ENCODE data around the gene TK1. TPM values are rescaled to one million over a fixed set of nuclear protein-coding genes. Genes with fewer than 3 reads are reported as not detected.

TK1 gene
- total RNA-seq, 2 donors from 2014 or later = 81.0 to 97.4 TPM

DNA sequence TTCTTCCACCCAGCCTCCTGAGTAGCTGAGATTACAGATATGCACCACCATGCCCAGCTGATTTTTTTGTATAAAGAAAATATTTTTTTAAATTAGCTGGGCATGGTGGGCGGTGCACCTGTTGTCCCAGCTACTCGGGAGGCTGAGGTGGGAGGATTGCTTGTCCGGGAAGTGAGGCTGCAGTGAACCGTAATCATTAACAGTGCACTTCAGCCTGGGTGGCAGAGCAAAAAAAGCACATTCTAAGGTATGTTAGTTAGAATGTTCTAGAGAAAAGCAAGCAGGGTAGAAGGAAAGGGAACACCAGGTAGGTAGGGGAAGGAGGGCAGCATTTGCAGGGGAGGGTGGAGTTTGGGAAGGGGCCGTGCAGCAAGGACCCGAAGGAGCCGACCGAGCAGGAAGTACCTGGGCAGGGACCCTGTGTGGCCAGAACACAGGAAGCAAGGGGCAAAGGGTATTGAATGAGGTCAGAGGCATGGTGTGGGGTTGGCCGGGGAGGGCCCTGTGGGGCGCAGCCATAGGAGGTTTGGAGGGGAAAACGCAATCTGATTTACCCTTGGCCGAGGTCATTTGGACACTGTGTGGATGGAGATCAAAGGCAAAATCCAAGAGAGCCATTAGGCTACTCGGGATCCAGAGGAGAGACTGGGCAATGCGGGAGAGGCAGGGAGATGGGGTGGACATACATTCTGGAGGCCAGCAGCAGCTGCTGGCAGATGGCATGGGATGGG is 38.4 kb downstream of the TK1 start:
- Mint-ChIP-seq H3K27me3 (ENCODE audit: insufficient read depth) (peaks cover under 1% of the 10 kb centered on the region), H3K9me3 (no peaks in the 10 kb centered on the region), H3K36me3 (ENCODE audit: low read depth) (no peaks in the 10 kb centered on the region), H3K27ac (peak overlapping the region; percentile 15), H3K4me1 (peaks cover 4% of the 10 kb centered on the region), H3K4me3 (no peak overlapping the region)
- Histone ChIP-seq H3K36me3 (ENCODE audit: control insufficient read depth, insufficient read depth, low read length) (no peaks in the 10 kb centered on the region), H3K4me1 (ENCODE audit: control insufficient read depth, insufficient read depth, low read length) (no peaks in the 10 kb centered on the region), H3K9me3 (ENCODE audit: control insufficient read depth, low read length) (no peaks in the 10 kb centered on the region), H3K9ac (ENCODE audit: extremely low read depth, low read length, poor library complexity, severe bottlenecking) (no peak overlapping the region), H3K4me3 (ENCODE audit: low read length) (no peak overlapping the region), H3K27me3 (ENCODE audit: control insufficient read depth, insufficient read depth, low read length, poor library complexity, severe bottlenecking) (no peaks in the 10 kb centered on the region), H3K27ac (ENCODE audit: low read depth, low read length) (no peak overlapping the region)
- TF ChIP-seq, protein P1, sequence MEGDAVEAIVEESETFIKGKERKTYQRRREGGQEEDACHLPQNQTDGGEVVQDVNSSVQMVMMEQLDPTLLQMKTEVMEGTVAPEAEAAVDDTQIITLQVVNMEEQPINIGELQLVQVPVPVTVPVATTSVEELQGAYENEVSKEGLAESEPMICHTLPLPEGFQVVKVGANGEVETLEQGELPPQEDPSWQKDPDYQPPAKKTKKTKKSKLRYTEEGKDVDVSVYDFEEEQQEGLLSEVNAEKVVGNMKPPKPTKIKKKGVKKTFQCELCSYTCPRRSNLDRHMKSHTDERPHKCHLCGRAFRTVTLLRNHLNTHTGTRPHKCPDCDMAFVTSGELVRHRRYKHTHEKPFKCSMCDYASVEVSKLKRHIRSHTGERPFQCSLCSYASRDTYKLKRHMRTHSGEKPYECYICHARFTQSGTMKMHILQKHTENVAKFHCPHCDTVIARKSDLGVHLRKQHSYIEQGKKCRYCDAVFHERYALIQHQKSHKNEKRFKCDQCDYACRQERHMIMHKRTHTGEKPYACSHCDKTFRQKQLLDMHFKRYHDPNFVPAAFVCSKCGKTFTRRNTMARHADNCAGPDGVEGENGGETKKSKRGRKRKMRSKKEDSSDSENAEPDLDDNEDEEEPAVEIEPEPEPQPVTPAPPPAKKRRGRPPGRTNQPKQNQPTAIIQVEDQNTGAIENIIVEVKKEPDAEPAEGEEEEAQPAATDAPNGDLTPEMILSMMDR (conservative IDR thresholded peaks at IDR 0.05) = no peak
- 88 to 93% methylated on average over 9 to 14 of the region's 14 CpGs for WGBS, 2 experiments (ENCODE audit: insufficient coverage in 1 of 2, insufficient read length in 1 of 2)
- DNase-seq = no peak

DNA sequence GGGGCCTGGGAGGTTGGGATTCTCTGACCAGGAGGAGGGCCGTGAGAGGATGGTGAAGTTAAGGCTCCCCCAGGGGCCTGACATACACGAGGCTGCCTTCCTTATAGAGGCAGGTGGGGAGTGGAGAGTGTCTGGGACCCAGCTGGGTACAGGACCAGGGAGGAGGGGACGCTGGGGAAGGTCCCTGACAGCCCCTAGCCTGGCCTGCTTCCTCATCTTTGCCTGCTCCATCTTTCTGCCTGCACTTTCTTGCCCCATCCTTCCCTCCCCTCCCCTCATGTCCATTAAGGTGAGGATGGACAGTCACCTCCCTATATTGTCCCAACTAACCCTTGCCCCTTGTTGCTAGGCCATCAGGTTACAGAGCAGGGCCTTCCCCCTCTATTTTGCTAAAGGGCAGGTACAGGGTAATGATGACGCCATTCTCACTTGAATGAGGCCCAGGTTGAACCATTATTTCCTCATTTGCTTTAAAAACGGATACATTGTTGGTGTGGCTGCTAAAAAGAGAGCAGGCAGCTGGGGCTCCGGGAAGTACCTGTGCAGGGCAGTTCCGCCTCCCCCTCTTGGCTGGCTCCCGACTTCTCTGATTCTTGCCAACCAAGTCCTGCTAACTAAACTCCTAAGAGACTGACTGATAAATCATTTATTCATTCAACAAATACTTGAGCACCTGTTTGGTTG is 39.4 kb downstream of the TK1 start:
- H3K9me3 ChIP-seq (ENCODE audit: control insufficient read depth, low read length) = no peaks in the 10 kb centered on the region
- Mint-ChIP-seq H3K9me3 (no peaks in the 10 kb centered on the region), H3K27me3 (ENCODE audit: insufficient read depth) (peaks cover 6% of the 10 kb centered on the region), H3K27ac (no peak overlapping the region), H3K4me1 (peaks cover 4% of the 10 kb centered on the region), H3K4me3 (no peak overlapping the region), H3K36me3 (ENCODE audit: low read depth) (no peaks in the 10 kb centered on the region)
- 80 to 94% methylated on average over 3 to 8 of the region's 8 CpGs for WGBS, 2 experiments (ENCODE audit: insufficient coverage in 1 of 2, insufficient read length in 1 of 2)
- H3K27ac ChIP-seq (ENCODE audit: low read depth, low read length) = no peak overlapping the region
- no peak for DNase-seq
- no peaks in the 10 kb centered on the region for H3K36me3 ChIP-seq (ENCODE audit: control insufficient read depth, insufficient read depth, low read length)
- H3K4me1 ChIP-seq (ENCODE audit: control insufficient read depth, insufficient read depth, low read length) = no peaks in the 10 kb centered on the region
- H3K9ac ChIP-seq (ENCODE audit: extremely low read depth, low read length, poor library complexity, severe bottlenecking) = no peak overlapping the region
- TF ChIP-seq, protein P1 (conservative IDR thresholded peaks at IDR 0.05) = no peak
- no peak overlapping the region for H3K4me3 ChIP-seq (ENCODE audit: low read length)
- no peaks in the 10 kb centered on the region for H3K27me3 ChIP-seq (ENCODE audit: control insufficient read depth, insufficient read depth, low read length, poor library complexity, severe bottlenecking)

DNA sequence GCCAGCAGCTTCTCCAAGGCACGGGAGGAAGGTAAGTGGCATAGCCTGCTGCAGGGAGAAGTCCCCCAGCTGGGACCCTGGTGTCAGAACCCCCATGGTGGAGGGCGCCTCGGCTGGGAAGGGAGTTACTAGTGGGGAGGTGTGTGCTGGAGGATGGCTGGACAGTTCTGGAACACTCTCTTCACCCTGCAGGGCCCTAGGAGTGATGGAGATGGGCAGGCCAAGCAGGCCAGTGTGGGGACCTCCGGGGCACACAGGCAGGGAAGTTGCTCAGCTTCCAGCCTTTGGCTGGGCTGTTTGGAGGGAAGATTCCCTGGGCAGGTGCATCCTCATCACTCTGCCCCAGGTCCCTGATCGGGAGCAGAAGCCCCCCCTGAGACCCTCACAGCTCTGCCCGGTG is 40.0 kb downstream of the TK1 start:
- no peak overlapping the region for H3K27ac ChIP-seq (ENCODE audit: low read depth, low read length)
- no peaks in the 10 kb centered on the region for H3K4me1 ChIP-seq (ENCODE audit: control insufficient read depth, insufficient read depth, low read length)
- Mint-ChIP-seq H3K9me3 (no peaks in the 10 kb centered on the region), H3K27me3 (ENCODE audit: insufficient read depth) (peaks cover 7% of the 10 kb centered on the region), H3K36me3 (ENCODE audit: low read depth) (no peaks in the 10 kb centered on the region), H3K4me1 (peaks cover 4% of the 10 kb centered on the region), H3K27ac (no peak overlapping the region), H3K4me3 (no peak overlapping the region)
- no peak overlapping the region for H3K9ac ChIP-seq (ENCODE audit: extremely low read depth, low read length, poor library complexity, severe bottlenecking)
- H3K4me3 ChIP-seq (ENCODE audit: low read length) = no peak overlapping the region
- no peaks in the 10 kb centered on the region for H3K9me3 ChIP-seq (ENCODE audit: control insufficient read depth, low read length)
- no peaks in the 10 kb centered on the region for H3K27me3 ChIP-seq (ENCODE audit: control insufficient read depth, insufficient read depth, low read length, poor library complexity, severe bottlenecking)
- TF ChIP-seq, protein P1 (conservative IDR thresholded peaks at IDR 0.05) = no peak
- H3K36me3 ChIP-seq (ENCODE audit: control insufficient read depth, insufficient read depth, low read length) = no peaks in the 10 kb centered on the region
- WGBS, 2 experiments (ENCODE audit: insufficient coverage in 1 of 2, insufficient read length in 1 of 2) = 96 to 100% methylated on average over 1 to 6 of the region's 6 CpGs
- DNase-seq = no peak

Data from endodermal cell (in vitro differentiated cells).